NCI-H2107 (cell line): ENCODE results near the gene DOP1A.

Source experiments
- DNase-seq: peaks from one replicate; lab custom pipeline; 2025; lab: John Stamatoyannopoulos, UW

Gene DOP1A

DNA sequence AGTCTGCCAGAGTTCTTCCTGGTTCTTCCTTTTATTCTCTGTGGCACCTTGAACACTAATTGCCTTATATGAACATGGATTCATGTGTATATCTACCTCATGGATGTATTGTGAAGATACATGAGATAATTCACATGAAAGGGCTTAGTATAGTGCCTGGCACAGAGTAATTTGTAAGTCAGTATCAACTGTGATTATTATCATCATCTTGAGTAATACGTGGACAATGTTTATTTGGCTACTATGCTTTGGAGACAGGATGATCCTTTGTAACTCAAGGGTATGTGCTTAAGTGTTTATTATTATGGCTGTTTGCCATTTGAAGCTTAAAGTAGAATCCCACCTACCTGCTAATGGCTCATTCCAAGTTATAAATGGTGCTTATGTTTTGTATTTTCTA, 16.0 kb downstream of the DOP1A start:
- DNase-seq = no peak

DNA sequence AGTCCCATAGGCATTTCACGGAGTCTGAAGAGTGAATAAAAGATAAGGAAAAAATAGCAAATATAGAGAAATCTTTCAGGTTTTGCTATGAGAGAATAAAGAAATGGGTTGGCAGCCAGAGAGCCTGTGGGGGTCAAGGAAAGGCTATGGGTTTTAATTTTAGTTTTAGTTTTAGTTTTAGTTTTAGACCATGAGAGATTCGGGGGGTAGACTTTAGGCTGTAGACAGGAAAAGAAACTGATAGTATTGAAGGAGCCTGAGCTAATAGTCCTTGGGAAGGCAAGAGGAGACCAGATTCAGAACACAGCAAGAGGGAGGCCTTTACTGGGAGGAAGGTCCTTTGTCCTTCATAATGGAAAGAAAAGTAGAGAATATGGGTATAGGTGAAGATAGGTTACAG, 19.3 kb downstream of the DOP1A start:
- DNase-seq = no peak

DNA sequence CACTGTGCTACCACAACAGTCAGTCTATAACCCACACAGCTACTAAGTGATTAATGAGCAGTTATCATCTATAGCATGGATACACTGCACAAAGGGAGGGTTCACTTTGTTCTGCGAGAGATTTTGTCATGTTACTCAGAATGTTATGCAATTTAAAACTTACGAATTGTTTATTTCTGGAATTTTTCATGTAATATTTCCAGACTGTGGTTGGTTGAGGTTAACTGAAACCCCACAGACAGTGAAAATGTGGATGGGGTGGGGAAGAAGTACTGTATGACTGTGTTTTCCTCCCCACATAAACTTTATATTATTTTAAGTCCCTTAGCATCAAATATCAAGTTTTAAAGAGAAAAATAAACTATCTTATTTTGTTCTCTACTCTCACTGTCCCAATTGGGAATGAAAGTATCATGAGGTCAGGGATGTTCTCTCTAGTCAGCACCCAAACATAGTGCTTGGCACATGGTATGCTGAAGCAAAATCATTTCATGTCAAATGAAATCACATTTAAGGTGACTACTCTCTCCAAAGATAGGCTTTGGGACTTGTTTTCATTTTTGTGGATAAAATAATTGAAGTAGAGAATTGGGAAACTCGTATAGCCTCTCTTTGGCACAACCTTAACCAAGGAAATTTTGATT, 25.4 kb downstream of the DOP1A start:
- no peak for DNase-seq

DNA sequence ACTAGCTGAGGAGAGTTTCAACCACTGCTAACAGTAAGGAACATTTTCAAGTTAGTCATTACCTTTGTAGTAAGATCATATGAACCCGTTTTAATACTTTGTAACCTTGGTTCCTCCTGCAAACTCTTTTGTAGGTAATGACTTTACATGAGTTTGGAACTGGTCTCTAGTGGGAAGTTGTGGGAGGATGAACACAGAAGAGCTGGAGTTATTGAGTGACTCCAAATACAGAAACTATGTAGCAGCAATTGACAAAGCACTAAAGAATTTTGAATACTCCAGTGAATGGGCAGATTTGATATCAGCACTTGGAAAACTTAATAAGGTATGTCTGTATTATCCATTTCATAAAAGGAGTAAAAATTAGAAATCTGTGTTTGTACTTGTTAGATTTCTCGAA, 29.3 kb downstream of the DOP1A start:
- DNase-seq = no peak

DNA sequence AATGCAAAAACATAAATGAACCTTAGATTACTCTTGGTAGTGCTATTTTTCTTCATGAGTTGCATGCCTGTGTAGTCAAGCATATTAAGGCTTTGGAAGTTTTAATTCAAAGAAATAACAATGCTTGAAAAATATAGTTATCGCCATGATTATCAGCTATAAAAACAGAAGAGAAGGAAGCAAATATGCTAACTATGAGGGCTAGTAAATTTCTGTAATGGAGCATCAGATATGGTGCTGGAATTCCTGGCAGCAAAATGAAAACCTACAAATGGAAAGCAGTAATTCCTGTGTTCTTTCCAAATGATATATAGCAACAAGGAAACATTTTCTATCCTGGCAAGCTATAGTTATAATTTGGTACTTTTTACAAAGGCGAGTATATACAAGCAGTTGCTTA, 29.7 kb downstream of the DOP1A start:
- no peak for DNase-seq

DNA sequence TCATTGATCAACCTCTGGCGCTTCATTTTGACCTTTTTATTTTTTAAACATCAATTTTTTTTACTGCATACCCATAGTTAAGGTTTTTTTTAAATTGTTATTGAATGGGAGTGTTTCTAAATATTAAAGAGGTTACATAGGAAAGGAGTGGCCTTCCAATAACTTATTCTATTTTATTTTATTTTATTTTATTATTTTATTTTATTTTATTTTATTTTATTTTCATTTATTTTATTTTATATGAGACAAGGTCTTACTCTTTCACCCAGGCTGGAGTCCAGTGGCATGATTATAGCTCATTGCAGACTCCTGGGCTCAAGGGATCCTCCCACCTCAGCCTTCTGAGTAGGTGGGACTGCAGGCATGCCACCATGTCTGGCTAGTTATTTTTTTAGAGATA, 30.2 kb downstream of the DOP1A start:
- DNase-seq = no peak

DNA sequence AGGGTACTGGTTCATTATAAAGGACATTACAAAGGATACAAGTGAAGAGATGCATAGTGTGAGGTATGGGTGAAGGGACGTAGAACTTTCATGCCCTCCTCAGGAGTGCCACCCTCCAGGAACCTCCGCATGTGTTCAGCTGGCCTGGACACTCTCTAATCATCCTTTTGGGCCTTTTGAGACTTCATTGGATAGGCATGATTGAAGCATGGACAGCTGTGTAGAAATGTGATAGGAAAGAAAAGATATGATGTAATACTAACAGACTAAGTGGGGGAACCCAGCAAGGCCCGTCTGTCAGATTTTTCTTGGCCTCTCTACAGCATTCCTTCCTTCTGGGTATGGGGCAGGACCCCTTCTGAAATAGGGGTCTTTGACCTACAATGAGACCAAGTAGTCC, 31.1 kb downstream of the DOP1A start:
- no peak for DNase-seq

DNA sequence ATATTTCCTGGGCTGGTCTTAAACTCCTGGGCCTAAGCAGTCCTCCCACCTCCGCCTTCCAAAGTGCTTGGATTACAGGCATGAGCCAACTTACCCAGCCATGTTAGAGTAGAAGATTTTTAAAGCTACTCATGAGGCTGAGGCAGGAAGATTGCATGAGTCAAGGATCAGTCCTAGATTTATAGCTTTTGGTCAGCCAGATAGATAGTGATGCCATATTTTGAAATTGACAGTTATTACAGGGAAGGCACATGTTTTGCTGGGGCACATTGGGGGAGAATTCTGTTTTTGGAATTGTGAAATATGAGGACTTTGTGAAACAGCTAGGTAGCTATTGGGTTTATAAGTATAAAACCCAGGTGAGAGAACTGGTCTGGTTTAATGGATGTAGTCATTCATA, 40.9 kb downstream of the DOP1A start:
- no peak for DNase-seq

DNA sequence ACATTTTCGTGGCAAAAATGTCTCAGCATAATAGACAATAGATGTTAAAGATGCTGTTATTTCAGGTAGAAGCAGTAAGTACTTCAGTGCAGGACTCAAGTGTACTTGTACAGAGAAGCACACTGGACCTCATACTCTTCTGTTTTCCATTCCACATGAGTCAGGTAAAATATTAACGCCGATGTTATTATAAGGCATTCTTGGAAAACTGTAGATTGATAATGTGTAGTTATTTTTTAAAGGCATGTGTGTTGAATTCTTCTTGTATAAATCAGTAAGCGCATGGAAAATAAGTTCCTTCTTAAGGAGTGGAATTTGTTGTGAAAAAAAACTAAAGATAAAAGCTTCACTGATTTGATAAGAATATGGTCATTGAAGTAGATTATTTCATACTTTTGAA, 45.8 kb downstream of the DOP1A start:
- DNase-seq = no peak

DNA sequence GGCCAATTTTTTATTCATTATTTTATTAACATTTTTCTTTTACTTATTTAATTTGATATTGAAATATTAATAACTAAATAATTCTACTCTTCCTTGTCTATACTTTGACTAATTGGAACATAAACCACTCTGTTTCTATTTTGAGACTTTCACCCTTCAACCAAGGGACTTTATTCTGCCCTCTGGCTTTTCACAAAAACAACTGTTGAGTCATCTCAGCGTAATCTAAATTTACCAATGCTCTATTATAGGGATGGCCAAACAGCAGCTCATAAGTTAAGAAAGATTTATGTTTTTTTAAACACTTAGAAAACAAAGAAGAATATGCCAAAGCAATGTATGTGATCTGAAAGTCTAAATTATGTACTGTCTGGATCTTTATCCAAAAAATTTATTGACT, 46.7 kb downstream of the DOP1A start:
- DNase-seq = no peak

DNA sequence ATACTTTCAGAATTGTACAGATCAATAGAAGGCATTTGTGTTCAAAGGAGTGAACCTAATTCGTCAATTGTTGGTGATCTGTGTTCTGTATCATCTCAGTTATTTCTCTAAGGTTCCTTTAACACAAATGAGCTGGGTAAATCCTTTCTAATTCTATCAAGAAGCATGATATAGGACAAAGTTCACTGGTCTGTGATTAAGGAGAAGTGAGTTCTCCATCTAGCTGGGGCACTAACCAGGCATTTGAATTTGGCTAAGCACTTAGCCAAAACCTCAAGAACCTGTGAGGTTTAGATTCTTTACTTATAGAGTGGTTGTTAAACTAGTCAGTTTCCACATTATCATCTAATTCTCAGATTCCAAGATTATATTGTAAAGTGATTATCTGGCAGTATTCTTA, 50.3 kb downstream of the DOP1A start:
- DNase-seq = no peak

DNA sequence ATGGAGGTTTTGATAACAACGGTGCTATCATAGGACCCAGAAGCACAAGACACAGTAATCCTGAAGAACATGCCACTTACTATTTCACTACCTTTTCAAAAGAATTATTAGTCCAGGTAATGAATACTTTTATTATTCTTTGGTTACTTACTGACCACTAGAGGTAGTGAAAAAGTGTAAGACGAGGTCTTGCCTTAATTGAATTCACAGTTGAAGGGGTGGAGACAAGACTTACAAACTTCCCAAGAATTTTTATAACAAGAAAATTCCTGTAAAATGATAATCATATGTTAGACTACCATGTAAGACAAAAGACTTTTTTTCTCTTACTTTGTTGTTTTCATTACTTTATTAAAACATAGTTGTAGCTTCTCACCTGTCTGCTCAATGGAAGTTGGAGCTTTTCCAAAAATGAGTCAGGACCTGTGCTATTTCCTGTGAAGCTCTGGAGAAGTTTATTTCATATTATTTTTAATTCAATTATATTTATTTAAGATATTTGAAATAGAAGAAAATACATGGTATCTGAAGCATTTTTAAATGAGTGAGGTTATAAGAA, 52.4 kb downstream of the DOP1A start:
- no peak for DNase-seq

DNA sequence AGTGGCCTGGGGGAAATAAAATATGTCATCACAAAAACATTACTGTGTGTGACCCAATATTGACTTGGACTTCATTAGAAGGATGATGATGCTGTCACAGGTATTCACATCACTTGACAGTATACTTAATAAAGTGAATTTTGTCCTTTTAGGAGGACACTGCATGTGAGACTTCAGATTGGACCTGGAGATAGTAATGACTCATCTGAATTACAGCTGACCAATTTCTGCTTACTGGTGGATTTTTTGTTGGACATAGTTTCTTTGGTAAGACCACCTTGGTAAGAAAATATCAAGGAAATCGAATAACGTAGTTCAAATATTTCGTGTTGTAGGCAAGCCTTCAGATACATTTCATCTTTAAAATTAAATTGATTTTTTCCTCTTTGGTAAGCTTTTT, 57.1 kb downstream of the DOP1A start:
- no peak for DNase-seq

DNA sequence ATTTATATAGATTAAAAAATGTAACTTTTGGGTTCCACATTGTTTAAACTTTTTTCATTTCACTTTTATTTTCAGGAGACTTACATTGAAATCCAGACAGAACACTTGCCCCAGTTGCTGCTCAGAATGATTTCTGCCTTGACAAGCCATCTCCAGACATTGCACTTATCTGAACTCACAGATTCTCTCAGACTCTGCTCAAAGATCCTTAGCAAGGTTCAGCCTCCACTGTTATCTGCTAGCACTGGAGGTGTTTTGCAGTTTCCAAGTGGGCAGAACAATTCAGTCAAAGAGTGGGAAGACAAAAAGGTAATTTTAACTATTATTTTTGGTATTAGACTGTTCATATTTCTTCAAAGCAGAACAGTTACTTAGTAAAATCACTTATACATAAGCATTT, 58.0 kb downstream of the DOP1A start:
- no peak for DNase-seq

DNA sequence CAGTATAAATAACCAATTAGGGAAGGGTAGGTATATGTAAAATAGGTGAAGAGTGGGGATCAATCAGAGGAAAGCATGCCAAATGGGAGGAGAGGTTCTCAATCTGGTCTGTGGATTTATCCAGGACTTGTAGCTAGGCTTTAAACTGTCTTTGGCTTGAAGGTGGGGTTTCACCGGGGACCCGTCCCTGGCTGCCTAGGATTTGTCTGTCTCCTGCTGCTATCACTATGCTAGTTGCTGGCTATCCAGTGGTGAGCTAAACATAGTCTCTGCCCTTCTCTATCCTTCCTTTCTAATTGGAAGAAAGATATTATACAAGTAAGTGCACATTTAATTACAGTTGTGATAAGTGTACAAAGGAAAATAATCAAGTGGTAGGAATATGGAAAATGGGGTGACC, 58.8 kb downstream of the DOP1A start:
- DNase-seq = no peak

DNA sequence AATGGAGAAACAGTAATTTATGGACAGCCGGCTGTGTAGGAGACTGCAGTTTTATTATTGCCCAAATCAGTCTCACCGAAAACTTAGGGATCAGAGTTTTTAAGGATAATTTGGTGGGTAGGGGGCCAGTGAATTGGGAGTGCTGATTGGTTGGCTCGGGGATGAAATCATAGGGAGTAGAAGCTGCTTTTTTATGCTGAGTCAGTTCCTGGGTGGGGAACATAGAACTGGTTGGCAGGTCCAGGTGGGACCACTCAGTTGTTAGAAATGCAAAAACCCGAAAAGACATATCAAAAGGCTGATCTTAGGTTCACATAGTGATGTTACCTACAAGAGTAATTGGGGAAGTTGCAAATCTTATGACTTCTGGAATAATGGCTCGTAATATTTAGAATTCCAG, 59.3 kb downstream of the DOP1A start:
- no peak for DNase-seq

DNA sequence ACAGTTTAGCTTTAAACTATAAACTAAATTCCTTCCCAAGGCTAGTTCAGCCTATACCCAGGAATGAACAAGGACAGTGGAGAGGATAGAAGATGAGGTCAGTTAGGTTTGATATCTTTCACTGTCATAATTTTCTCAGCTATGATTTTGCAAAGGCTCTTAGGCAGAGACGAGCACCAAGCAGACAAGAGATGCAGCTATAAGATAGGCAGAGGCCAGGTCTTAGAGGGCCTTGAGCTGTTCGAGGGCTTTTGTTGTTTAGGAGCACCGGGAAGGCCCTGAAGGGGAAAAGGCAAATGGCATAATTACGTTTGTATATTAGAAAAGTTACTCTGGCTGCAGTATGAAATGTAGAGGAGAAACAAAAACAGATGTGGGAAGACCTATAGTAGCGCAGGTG, 59.8 kb downstream of the DOP1A start:
- DNase-seq = no peak

DNA sequence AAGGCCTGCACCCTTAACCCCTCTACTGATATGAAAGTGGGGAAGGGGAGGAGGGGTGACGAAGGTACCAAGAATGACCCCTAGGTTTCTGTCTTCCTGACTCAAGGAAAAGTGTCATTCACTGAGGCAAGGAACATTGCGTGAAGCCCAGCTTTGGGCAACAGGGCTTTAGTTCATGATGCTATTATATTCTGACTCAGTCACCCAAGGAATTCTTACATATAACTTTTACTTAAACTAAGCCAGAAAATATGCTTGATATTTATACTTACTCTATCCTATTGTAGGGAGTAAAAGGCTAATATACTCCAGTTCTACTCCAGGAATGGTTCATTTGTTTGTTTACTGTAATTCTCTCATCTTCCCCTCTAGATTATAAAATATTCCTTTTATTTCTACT, 60.5 kb downstream of the DOP1A start:
- no peak for DNase-seq

DNA sequence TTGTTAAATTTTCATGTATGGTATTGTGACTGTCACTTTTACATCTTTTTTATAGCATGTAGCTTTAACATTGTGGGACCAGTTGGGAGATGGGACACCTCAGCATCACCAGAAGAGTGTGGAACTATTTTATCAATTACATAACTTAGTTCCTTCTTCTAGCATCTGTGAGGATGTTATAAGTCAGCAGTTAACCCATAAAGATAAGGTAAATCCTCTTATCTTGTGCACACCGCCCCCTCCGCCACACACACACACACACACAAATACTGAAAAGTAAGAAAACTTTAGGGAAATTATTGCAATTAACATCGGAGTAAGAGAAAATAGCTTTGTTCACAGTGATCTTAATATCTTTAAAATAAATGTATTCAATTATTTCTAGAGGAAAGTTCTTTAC, 64.7 kb downstream of the DOP1A start:
- no peak for DNase-seq

DNA sequence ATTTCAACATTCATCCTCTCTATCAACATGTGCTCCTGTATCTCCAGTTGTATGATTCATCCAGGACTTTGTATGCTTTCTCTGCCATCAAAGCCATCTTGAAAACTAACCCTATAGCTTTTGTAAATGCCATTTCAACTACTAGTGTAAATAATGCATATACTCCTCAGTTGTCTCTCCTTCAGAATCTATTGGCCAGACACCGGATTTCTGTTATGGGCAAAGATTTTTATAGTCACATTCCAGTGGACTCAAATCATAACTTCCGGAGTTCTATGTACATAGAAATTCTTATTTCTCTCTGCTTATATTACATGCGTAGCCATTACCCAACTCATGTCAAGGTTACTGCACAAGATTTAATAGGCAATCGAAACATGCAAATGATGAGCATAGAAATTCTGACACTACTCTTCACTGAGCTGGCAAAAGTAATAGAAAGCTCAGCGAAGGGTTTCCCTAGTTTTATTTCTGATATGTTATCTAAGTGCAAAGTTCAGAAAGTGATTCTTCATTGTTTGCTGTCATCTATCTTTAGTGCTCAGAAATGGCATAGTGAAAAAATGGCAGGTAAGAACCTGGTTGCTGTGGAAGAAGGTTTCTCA, 70.7 kb downstream of the DOP1A start:
- DNase-seq = no peak

DNA sequence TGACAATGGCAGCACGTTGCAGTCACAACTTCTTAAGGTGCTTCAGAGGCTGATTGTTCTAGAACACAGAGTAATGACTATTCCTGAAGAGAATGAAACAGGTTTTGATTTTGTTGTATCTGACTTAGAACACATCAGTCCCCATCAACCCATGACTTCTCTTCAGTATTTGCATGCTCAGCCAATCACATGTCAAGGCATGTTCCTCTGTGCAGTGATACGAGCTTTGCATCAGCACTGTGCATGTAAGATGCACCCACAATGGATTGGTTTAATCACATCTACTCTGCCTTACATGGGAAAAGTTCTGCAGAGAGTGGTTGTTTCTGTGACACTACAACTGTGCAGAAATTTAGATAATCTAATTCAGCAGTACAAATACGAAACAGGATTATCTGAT, 71.3 kb downstream of the DOP1A start:
- DNase-seq = no peak

DNA sequence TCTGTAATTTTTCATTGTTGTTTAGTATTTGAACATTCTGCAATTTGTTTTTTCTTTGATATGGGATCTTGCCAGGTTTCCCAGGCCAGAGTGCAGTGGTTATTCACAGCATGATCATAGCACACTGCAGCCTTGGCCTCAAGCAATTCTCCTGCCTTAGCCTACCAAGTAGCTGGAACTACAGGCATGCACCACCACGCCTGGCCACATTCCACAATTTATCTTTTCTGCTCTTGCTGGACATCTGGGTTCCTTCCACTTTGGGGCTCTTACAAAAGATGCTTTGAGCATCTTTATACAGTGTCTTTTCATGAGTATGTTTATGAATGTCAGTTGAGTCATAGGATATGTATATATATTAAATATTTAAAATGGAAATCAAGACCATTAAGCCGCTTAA, 83.6 kb downstream of the DOP1A start:
- no peak for DNase-seq

DNA sequence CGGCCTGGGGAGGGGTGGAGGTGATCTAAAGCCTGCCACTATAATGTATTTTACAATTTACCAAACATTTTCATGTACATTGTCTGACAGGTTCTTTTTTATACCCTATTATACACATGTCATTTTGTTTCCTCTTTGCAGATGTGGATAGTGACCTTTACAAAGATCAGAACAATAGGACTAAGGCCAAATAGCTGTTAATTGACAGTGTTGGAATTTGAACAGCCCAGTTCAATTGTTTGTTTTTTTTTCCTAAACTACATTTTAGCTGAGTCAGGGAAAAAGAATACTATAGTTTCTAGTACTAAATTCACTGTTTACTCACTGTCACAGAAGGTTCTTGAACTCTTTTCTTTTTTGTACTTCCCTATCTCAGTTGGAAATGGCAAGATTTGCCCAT, 85.4 kb downstream of the DOP1A start:
- DNase-seq = no peak

DNA sequence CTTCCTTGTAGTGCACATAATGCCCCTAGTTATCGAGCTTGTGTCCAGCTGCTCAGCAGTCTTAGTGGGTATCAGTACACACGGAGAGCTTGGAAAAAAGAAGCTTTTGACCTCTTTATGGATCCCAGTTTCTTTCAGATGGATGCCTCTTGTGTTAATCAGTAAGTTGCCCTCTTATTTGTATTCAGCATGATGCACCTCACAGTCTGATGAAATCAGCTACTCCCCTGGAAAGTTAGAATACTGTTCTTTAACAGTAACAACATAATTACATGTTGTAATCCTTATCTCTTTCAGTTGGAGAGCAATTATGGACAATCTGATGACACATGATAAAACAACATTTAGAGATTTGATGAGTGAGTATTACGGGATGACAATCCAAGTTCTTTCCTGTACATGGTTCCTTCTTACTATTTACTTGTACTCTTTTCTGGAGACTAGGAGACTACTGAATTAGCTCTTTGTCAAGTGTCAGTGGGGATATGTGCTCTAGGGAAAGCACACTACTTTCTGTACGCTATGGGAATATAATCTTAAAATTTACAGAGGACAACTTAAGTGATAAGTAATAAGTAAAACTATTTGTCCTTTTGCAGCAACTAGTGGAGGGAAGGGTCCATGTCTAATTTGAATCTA, 86.5 kb downstream of the DOP1A start:
- DNase-seq = no peak
